CD4-positive, alpha-beta T cell treated with Interleukin-15 for 4 hours (primary cell): ENCODE measurements around the gene NLRP12.
A peak's percentile ranks its signal among the peaks of the same experiment; 100 is the strongest.
"Not testable (repeated sequence)": the region's sequence is repeated elsewhere in the genome, so short reads cannot be mapped to it uniquely, and the experiment has no call there.

ENCODE experiments used
- DNase-seq: peaks from one replicate; pipeline ENCODE4 v3.0.0-alpha.2; 2020; ENCODE audit warnings: low spot score

NLRP12 gene

DNA sequence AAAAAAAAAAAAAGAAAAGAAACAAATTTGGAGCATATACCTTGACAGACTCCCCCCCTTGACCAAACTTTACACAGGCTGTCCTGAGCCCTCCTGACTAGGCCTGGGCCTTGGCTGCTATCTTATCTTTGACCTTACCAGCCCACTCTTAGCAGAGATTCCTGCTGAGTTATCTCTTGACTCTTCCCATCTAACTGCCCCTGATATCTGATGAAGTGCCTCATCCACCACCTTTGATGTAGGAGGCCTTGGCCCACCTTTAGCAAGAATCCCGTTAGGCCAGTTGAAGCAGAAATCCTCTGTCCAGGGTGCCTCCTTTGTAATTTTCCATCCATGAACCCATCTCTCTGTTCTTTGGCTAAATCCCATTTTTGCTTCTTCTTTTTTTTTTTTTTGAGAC, 43.6 kb downstream of the NLRP12 start:
- DNase-seq: no peak

DNA sequence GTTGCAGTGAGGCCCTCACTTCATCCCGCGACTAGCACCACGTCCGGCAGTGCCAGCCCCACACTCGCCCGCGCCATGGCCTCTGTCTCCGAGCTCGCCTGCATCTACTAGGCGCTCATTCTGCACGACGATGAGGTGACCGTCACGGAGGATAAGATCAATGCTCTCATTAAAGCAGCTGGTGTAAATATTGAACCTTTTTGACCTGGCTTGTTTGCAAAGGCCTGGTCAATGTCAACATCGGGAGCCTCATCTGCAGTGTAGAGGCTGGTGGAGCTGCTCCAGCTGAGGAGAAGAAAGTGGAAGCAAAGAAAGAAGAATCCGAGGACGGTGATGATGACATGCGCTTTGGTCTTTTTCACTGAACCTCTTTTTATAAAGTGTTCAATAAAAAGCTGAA, 48.6 kb downstream of the NLRP12 start:
- no peak for DNase-seq

DNA sequence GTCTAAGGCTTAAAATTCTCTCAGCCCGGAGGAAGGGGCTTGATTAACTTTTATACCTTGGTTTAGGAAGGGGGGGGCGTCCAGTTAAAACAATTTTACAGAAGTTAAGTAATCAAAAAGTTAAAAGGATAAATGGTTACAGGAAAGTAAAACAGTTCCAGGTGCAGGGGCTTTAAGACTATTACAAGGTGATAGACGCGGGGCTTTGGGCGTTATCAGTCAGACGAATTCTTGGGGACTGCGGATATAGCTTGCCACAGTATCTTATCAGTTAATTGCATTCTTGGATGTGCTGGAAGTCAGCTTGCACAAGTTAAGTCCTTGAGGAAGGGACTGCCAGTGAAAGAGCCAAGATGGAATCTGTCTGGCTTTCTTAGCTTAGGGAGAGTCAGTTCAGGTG, 49.6 kb downstream of the NLRP12 start:
- DNase-seq: not testable (repeated sequence)

DNA sequence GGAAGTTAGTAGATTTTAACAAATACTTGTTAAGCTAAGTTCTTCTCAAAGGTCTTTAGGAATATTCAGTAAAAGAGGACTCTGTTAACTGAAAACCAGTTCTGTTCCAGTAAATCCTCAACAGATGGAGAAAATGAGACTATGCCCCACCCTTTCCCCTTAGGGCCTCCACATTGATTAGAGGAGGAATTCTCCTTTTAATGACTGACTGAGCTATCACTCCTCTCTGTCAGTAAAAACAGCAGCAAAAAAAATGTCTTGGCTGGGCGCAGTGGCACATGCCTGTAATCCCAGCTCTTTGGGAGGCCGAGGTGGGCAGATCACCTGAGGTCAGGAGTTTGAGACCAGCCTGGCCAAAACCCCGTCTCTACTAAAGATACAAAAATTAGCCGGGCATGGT, 50.1 kb downstream of the NLRP12 start:
- DNase-seq: no peak

DNA sequence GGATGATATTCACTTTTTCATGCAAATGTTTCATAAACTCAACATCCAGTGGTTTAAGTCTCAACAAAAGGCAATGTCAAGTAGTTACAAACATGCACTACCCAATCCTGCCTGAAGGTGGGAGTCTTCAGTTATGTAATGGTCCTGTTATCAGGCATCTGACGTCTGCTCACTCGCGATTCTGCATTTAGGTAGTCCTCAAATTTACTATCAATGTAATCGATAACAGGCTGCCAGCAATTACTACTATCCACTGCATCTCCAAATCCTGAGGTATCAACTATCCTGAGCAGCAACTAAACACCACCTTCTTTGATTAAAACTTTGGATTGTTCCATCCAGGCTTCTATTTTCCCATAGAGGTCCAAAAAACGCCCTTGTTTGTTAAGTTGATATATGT, 51.2 kb downstream of the NLRP12 start:
- peak; percentile 45 for DNase-seq

DNA sequence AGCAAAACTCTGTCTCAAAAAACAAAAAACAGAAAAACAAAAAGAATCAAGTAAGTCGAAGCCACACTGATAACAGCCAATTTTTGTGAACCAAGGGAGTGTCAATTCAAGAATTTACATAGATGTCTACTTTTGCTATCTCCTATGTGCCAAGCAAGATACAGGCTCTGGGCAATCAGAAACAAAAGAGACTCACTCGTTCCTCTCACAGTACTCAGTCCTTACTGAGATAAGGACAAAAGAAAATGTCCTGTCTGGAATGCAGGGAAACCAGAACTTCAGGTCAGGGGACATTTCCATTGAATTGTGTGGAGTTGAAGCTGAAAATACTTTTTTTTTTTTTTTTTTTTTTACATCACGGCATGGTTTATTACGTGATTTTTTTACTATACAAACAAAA, 53.0 kb downstream of the NLRP12 start:
- DNase-seq: no peak

DNA sequence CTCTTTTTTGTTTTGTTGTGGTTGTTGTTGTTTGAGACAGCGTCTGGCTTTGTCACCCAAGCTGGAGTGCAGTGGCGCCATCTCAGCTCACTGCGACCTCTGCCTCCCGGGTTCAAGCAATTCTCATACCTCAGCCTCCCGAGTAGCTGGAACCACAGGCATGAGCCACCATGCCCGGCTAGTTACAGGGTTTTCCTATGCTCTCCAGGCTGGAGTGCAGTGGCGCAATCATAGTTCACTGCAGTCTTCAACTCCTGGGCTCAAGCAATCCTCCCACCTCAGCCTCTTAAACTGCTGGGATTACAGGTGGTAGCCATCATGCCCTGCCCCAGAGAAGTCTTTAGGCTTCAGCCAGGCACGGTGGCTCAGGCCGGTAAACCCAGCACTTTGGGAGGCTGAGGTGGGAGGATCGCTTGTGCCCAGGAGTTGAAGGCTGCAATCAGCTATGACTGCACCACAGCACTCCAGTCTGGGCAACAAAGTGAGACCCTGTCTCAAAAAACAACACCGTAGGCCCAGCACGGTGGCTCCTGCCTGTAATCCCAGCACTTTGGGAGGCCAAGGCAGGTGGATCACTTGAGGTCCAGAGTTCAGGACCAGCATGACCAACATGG, 54.3 kb downstream of the NLRP12 start:
- DNase-seq: not testable (repeated sequence)

DNA sequence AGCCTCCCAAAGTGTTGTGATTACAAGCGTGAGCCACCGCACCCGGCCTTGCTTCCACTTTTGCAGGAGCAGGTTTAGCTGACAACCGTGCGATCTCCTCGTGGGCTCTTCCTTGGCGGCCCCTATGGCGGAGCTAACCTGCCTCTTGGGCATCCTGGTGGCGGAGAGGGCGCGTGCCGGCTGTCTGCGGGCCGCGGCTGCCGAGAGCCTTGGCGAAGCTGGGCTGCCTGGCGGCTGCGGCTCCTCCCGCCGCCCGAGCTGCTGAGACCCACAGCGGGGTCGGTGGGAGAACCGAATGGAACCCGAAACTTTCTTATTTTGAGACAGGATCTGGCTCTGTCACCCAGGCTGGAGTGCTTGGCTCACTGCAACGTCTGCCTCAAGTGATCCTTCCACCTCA, 55.7 kb downstream of the NLRP12 start:
- DNase-seq: no peak

DNA sequence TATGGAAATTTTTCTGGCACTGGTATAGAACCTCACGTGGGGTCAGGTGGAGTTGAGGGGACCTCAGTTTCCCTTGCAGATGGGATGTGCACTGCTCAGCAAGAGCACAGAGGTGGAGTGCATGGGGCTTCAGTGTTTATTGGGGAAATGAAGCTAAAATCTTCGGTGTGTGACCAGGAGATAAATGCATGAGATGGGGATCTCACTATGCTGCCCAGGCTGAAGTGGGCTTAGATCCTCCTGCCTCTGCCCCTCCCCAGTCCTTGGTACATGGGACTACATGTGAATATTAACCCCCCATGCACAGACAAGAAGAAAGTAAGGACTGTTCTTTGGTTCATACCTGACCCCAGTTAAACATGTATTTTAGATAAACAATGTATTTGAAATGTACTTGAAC, 65.1 kb downstream of the NLRP12 start:
- DNase-seq: not testable (repeated sequence)
